ENCODE measurements around the gene TMEM259.

Gene TMEM259

DNA sequence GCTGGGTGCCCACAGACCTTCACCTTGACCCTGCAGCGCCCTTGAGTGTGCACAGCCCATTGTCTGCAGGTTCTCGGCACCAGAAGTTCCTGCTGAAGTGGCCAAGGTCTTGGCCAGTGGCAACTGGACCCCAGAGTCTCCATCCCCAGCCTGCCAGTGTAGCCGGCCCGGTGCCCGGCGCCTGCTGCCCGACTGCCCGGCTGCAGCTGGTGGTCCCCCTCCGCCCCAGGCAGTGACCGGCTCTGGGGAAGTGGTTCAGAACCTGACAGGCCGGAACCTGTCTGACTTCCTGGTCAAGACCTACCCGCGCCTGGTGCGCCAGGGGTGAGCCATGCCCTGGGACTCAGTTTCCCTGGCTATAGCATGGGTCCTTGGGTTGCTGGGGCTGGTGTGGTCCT, 34.1 kb upstream of the TMEM259 start:
- DNase-seq, result no peak

GRCh38 chr19:1054102-1055027, 33.4 kb upstream of the TMEM259 start:
- no peak for DNase-seq

GRCh38 chr19:1053176-1054101, 32.5 kb upstream of the TMEM259 start:
- no peak for DNase-seq

DNA sequence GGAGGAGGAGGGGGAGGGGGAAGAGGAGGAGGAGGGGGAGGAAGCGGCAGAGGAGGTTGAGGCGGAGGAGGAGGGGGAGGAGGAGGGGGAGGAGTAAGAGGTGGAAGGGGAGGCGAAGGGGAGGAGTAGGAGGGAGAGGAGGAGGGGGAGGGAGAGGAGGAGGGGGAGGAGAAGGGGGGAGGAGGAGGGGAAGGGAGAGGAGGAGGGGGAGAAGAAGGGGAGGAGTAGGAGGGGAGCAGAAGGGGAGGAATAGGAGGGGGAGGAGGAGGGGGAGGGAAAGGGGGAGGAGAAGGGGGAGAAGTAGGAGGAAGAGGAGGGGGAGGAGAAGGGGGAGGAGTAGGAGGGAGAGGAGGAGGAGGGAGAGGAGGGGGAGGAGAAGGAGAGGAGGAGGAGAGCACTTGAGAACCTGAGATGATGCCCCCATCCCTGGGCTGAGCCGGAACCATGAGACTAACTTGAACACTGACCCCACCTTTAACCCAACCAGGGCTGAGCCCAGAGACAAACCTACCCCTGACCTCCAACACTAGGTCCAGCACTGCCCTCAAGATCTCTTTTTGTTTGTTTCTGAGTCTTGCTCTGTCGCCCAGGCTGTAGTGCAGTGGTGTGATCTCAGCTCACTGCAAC, 31.5 kb upstream of the TMEM259 start:
- no peak for DNase-seq

DNA sequence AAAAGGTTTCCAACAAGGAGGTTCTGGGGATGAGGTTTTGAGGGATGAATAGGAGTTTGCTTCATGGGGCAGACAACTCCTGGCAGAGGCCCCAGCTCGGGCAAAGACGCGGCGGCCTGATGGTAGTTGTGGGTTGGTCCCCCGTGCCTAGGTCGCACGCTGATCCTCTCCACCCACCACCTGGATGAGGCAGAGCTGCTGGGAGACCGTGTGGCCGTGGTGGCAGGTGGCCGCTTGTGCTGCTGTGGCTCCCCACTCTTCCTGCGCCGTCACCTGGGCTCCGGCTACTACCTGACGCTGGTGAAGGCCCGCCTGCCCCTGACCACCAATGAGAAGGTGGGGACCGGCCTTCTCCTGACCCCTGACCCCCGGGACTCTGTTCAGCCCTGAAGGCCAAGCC, 30.9 kb upstream of the TMEM259 start:
- no peak for DNase-seq

DNA sequence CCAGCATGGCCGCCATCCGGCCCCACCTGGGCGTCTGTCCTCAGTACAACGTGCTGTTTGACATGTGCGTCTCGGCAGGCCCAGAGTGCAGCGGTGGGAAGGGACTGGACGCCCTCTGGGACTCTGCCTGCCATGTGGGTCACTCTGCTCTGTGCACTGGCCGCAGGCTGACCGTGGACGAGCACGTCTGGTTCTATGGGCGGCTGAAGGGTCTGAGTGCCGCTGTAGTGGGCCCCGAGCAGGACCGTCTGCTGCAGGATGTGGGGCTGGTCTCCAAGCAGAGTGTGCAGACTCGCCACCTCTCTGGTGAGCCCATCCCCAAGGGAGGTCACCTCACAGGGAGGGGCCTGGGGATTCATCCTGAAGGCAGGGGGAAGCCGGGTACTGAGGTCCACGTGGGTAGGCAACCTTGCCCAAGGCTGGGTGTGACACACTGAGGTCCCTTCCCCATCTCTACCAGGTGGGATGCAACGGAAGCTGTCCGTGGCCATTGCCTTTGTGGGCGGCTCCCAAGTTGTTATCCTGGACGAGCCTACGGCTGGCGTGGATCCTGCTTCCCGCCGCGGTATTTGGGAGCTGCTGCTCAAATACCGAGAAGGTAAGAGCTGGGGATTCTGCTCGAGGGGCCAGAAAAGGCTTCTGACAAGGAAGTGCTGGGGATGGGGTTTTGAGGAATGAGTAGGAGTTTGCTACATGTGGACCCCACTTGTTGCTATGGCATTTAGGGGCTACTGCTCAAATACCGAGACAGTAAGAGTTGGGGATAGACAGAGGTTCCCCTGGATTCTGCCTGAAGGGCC, 30.3 kb upstream of the TMEM259 start:
- DNase-seq, result no peak

DNA sequence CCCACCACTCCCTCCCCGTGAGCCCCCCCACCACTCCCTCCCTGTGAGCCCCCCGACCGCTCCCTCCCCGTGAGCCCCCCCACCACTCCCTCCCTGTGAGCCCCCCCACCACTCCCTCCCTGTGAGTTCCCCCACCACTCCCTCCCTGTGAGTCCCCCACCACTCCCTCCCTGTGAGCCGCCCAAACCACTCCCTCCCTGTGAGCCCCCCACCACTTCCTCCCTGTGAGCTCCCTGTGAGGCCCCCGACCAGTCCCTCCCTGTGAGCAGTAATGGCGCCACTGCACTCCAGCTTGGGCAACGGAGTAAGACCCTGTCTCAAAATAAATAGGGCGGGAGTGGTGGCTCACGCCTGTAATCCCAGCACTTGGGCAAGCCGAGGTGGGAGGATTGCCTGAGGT, 28.9 kb upstream of the TMEM259 start:
- no peak for DNase-seq

DNA sequence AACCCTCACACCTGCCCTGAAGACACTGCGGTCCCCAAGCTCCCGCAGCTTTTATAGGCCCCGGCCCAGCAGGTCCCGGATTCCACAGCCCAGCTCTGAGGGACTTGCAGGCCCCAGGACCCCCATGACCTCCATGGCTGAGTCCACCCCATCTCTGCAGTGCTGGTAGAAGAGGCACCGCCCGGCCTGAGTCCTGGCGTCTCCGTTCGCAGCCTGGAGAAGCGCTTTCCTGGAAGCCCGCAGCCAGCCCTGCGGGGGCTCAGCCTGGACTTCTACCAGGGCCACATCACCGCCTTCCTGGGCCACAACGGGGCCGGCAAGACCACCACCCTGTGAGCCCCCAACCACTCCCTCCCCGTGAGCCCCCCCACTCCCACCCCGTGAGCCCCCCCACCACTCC, 28.2 kb upstream of the TMEM259 start:
- no peak for DNase-seq

- no peak for DNase-seq
These were observed 26.8 kb upstream of the TMEM259 start for GRCh38 chr19:1047696-1048147.

GRCh38 chr19:1046836-1047695, 26.1 kb upstream of the TMEM259 start:
- DNase-seq, result no peak

DNA sequence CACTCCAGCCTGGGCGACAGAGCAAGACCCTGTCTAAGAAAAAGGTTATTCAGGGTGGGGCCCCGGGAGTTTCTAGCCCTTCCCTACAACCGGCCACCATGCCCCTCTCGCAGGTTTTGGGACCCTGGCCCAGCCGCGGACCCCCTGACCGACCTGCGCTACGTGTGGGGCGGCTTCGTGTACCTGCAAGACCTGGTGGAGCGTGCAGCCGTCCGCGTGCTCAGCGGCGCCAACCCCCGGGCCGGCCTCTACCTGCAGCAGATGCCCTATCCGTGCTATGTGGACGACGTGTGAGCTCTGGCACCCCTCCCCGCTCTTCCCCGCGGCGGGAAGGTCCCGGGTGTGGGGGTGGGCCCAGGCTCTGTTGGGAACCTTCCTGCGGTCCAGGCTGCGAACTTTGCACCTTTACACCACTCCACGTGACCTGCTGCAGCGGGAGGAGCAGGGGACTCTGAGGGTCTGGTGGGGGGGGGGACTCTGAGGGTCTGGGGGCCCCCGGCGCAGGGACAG, 25.2 kb upstream of the TMEM259 start:
- no peak for DNase-seq

DNA sequence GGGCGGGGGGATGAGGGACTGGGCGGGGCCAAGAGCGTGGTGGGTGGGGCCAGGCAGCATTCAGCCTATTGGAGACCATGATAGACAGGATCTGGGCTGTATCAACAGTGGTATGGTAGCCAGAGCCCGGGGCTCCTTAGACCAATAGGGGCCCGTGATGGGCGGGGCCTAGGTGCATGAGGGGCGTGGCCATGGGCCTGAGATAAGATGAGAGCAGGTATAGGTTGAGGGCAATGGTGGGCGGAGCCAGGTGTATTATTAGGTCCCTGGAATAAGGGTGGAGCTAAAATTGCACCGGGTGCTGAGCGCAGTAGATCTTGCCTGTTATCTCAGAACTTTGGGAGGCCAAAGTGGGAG, 24.3 kb upstream of the TMEM259 start:
- peak; percentile 92 for DNase-seq

DNA sequence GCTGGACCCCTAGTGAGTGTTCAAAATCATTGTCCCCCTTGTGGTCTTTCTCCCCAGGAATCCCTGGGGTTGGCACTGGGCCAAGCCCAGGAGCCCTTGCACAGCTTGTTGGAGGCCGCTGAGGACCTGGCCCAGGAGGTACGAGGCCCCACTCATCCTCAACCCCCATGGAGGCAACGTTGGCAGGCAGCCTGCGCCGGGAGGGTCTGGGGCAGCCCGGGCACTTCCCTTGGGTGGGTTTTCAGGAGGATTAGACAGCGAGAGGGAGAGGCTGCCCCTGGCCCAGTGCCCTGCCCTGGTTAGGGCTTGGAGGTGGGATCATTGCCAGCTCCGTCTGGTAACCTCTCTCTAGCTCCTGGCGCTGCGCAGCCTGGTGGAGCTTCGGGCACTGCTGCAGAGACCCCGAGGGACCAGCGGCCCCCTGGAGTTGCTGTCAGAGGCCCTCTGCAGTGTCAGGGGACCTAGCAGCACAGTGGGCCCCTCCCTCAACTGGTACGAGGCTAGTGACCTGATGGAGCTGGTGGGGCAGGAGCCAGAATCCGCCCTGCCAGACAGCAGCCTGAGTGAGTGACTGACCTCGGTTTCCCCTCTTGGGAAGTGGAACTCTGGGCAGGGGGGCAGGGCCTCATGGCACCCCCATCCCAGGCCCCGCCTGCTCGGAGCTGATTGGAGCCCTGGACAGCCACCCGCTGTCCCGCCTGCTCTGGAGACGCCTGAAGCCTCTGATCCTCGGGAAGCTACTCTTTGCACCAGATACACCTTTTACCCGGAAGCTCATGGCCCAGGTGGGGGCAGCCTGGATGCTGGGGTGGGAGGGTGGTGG, 22.0 kb upstream of the TMEM259 start:
- no peak for DNase-seq

DNA sequence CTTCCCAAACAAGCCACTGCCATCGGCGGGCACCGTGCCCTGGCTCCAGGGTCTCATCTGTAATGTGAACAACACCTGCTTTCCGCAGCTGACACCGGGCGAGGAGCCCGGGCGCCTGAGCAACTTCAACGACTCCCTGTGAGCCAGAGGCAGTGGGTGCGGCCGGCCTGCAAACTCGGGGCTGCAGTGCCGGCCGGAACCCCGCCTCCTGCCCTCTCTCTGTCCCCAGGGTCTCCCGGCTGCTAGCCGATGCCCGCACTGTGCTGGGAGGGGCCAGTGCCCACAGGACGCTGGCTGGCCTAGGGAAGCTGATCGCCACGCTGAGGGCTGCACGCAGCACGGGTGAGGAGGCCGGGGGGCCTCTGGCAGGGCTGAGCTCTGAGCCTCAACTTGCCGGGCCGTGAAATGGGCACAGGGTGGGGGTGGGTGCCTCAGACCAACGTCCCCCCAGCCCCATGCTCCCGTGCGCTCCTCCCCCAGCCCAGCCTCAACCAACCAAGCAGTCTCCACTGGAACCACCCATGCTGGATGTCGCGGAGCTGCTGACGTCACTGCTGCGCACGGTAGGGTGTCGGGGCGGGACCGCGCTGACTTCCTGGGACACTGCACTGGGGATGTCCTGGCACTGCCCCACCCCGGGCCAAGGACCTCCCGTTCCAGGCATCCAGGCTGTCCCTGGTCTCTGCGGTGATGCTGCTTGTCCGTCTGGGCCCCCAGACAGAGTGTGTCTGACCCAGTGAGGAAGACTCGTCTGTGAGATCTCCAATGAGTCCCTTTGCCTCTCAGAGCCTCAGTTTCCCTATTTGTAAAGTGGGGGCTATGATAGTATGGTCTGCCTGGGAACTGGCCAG, 21.1 kb upstream of the TMEM259 start:
- no peak for DNase-seq

- no peak for DNase-seq
These were observed 20.4 kb upstream of the TMEM259 start for GRCh38 chr19:1041272-1041834.

GRCh38 chr19:1040476-1041271, 19.8 kb upstream of the TMEM259 start:
- peak; percentile 98 for DNase-seq

DNA sequence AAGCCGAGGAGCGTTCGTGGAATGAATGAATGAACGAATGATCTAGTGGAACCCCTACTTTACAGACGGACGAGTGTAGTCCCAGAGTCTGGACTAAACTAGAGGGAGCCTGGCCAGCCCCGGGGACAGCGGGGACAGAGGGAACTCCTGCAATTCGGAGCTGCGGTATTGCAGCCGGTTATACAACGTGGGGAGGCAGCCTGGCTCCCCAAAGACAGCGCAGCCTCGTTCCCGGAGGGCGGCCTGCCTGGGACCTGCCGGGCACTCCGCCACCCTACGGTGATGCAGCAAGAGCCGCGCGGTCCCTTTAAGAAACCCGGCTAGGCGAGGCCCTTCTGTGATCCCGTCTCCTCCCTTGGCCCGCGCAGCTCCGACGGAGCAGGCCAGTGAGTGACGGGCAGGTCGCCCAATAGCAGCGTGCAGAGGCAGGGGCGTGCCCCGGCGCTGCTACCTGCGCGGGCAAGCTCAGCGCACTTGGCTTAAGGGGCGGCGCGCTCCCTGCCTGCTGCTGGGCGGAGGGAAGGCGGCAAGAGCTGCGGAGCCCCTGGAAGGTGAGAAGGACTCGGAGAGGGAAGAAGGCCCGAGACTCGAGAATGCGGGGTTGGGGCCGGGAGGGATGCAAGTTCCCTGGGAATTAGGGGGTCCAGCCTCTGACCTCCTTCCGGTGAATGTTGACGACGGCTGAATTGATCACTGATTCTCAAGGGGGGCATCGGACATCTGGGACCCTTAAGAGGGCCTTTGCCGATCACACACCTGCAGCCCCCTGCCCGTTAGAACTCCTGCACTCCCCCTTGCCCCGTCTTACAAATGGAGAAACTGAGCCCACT, 18.9 kb upstream of the TMEM259 start, which contains the start of gene ABCA7:
Gene ABCA7 (plus strand): TSS at position 462 of the 830 bp plus-strand sequence. CDS start 1,255 bp downstream, outside the sequence.
- DNase-seq, result peak; percentile 98
